HG03108 (cell line): Measurements from ENCODE around the gene NID1.
"Not testable (repeated sequence)": the region's sequence is repeated elsewhere in the genome, so short reads cannot be mapped to it uniquely, and the experiment has no call there.

ENCODE experiments used
- ATAC-seq: cut with Tn5 transposase; IDR thresholded peaks from one replicate; pipeline ENCODE4 v1.9.1; 2021; ENCODE audit warnings: moderate library complexity; ENCODE audit not compliant: unreplicated experiment

The NID1 gene

DNA sequence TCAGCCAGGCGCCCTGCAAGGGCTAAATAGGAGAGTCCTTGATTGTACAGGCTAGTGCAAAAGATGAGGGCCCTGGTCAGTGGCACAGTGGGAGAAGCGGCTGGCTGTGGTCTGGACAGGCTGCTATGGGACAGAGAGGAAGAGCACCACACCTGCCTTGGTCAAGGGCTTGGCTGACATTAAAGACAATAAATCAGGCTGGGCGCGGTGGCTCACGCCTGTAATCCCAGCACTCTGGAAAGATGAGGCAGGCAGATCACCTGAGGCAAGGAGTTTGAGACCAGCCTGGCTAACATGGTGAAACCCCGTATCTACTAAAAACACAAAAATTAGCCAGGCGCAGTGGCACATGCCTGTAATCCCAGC is 62.9 kb downstream of the NID1 start:
- no peak for ATAC-seq

GRCh38 chr1:236000781-236001180 is 64.1 kb downstream of the NID1 start:
- ATAC-seq = no peak

GRCh38 chr1:235999259-235999925 is 65.5 kb downstream of the NID1 start:
- ATAC-seq = peak; percentile 81

- peak; percentile 20 for ATAC-seq
Measured at GRCh38 chr1:235998812-235999211, 66.1 kb downstream of the NID1 start.

GRCh38 chr1:235997931-235998330 is 67.0 kb downstream of the NID1 start:
- ATAC-seq = no peak

GRCh38 chr1:235997049-235997448 is 67.8 kb downstream of the NID1 start:
- no peak for ATAC-seq

GRCh38 chr1:235996048-235996785 is 68.7 kb downstream of the NID1 start:
- ATAC-seq = no peak

- ATAC-seq = no peak
Measured at GRCh38 chr1:235995511-235995910, 69.4 kb downstream of the NID1 start.

DNA sequence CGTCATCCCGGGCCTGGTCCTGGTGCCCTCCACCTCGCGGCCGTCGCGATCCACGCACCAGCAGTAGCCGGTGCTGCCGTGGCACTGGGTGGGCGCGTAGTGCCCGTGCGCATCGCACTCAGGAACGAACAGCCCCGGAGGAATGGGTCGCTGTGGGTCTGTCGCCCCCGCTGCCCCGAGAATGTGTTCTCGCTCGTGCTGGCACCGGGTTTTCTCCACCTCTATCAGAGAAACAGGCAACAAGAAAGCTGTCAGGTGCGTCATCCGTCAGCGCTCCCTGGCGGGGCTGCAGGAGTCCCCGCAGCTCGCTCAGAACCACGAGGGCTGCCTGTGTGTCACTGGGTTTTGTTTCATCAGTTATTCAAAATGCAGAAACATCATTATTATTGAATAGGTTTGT is 71.2 kb downstream of the NID1 start:
- no peak for ATAC-seq

- ATAC-seq = no peak
Measured at GRCh38 chr1:235992868-235993267, 72.0 kb downstream of the NID1 start.

DNA sequence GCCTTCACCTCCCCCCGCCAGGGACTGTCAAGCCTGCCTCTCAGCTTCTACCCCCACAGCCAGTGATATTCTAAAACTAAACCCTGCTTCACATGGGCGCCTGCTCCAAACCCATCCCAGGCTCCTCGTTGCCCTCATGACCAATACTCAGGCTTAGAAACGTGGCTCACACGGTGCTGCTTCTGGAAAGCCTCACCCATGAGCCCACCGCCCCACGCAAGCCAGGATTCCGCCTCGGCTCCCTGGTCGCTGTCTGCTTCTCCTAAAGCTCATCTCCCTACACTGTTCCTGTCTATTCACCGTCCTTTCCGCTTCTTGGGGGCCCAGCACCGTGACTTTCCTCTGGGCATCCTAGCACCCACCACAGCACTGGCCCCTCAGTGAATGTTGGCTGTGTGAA is 72.5 kb downstream of the NID1 start:
- no peak for ATAC-seq

DNA sequence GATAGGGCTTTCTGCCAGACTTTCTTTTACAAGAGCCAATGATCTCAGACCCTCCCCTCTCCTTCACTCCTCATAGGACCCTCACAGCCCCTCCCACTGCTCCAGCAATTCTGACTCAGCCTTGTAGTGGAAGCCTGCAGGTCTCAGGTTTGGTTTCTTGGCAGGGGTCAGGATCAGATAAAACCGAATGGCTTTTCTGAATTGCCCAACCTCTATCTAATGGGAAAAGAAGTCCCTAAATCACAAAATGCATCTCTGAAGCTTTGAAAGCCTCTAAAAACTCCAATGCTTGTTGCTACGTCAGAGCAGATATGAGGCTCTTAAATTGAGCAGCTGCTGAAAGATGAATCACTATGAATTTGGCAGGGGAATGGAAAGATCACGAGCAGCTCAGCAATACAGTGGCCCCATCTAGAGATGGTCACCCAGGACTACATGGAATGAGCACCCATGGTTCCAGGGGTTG is 74.5 kb downstream of the NID1 start:
- ATAC-seq = no peak

GRCh38 chr1:235989105-235989504 is 75.8 kb downstream of the NID1 start:
- no peak for ATAC-seq

- ATAC-seq = peak; percentile 67
Measured at GRCh38 chr1:235986869-235987268, 78.0 kb downstream of the NID1 start.

- no peak for ATAC-seq
Measured at GRCh38 chr1:235984041-235984825, 80.7 kb downstream of the NID1 start.

DNA sequence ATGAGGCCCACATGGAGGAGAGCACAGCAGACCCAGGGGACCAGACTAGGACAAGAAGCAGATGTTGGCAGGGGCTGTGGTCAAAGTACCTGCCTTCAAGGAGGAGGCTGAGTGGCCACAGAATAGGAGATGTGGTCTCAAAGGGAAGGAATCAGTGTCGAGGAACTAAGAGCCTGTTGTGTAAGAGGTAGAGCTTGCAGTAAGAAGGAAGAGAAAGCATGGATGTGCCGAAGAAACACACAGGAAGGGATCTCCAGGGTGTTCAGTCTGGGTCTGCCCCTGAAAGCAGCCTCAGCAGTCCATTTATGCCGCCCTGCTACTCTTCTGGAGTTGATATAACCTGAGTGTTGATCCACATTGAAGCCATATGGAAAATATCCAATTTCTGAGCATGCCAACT is 83.9 kb downstream of the NID1 start:
- ATAC-seq = no peak

GRCh38 chr1:235979716-235980333 is 85.1 kb downstream of the NID1 start:
- no peak for ATAC-seq

DNA sequence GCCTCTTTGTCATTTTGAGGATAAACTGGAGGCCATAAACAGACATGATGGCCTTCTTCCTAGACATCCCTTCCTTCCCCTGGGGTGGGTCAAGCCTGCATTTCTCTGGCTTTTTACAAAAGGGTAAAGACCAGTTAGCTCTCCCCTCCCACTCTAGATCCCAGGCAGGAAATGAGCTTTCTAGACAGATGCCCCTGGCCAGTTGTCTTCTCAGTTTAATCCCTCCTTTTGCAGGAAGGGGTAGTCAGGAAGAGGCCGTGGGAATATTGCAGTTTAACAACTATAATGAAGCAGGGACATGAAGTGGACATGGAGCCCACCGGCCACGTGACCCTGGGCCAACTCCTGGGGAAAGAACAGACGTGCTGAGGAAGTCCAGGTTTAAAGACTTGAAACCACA is 85.7 kb downstream of the NID1 start:
- no peak for ATAC-seq

DNA sequence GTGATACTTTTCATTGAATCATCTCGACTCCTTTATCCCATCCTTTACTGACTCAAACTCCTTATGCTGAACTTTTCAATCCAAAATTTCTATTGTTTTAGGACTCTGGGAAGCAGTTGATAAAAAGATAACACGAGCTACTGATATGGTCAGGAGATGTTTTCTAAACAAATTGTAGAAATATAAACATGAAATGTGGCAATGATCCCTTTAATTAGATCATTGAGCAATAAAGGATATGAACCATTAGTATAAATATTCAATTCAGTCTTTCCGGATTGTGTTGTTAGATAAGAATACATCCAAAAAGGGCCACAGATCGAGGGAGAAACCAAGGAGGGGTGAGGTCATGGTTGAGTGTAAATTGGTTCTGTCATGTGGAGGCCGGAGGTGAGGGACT is 88.4 kb downstream of the NID1 start:
- no peak for ATAC-seq

DNA sequence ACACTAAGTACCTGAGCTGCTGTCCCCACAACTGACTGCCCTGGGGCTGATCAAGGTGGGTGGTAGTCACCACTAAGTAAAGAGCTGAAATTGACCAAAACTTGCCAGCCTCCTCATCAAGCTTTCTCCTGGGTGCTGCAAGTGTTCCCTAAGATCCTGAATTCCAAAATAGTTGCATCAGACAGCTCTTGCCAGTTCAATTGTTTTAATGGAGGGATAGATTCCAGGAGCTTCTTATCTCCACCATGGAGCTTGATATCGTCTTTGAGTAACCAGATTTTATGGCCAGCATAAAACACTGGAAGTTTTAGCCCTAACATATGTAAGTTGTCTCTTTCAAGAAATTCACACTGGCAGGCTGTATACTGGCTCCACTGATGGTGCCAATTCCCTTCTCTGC is 90.3 kb downstream of the NID1 start:
- no peak for ATAC-seq

DNA sequence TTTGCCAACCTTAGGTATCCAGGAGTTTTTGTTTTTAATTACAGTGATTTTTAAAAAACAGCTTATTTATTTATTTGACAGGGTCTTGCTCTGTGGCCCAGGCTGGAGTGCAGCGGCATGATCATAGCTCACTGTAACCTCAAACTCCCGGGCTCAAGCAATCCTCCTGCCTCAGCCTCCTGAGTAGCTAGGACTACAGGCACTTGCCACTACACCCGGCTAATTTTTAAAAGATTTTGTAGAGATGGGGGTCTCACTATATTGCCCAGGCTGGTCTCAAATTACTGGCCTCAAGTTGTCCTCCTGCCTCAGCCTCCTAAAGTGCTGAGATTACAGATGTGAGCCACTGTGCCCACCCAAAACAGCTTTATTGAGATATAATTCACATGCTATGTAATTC is 92.2 kb downstream of the NID1 start:
- ATAC-seq = not testable (repeated sequence)
